DMS114 treated with DMSO at 0.1 percent for 48 hours (cell line): ENCODE measurements around the gene SIRT6.
"Not testable (repeated sequence)": the region's sequence is repeated elsewhere in the genome, so short reads cannot be mapped to it uniquely, and the experiment has no call there.

Source experiments
- DNase-seq: peaks from one replicate; lab custom pipeline; 2025; ENCODE audit not compliant: unreplicated experiment; lab: John Stamatoyannopoulos, UW

The SIRT6 gene

GRCh38 chr19:4138445-4138844, 43.9 kb downstream of the SIRT6 start:
- DNase-seq: no peak

- DNase-seq: no peak
Observed at GRCh38 chr19:4136680-4137088, 45.7 kb downstream of the SIRT6 start.

- not testable (repeated sequence) for DNase-seq
Observed at GRCh38 chr19:4135386-4135785, 47.0 kb downstream of the SIRT6 start.

GRCh38 chr19:4134351-4134750, 48.0 kb downstream of the SIRT6 start:
- no peak for DNase-seq

- no peak for DNase-seq
Observed at GRCh38 chr19:4130744-4131438, 51.5 kb downstream of the SIRT6 start.

- DNase-seq: not testable (repeated sequence)
Observed at GRCh38 chr19:4129050-4129449, 53.3 kb downstream of the SIRT6 start.

- not testable (repeated sequence) for DNase-seq
Observed at GRCh38 chr19:4127322-4127721, 55.0 kb downstream of the SIRT6 start.

GRCh38 chr19:4124638-4125037, 57.7 kb downstream of the SIRT6 start:
- DNase-seq: no peak
